WI38 (cell line): ENCODE measurements around the gene CMTM4.
A peak's percentile ranks its signal among the peaks of the same experiment; 100 is the strongest.

Experiments
- H3K4me3 ChIP-seq: 2 replicates; pipeline ENCODE4 v1.5.1; 2011; ENCODE audit warnings: low read depth, mild to moderate bottlenecking, control low read depth, low read length
- CTCF ChIP-seq: IDR thresholded peaks from 2 replicates; pipeline ENCODE4 v1.5.1; 2012; ENCODE audit warnings: low read depth, mild to moderate bottlenecking, control low read depth, low read length

The CMTM4 gene

DNA sequence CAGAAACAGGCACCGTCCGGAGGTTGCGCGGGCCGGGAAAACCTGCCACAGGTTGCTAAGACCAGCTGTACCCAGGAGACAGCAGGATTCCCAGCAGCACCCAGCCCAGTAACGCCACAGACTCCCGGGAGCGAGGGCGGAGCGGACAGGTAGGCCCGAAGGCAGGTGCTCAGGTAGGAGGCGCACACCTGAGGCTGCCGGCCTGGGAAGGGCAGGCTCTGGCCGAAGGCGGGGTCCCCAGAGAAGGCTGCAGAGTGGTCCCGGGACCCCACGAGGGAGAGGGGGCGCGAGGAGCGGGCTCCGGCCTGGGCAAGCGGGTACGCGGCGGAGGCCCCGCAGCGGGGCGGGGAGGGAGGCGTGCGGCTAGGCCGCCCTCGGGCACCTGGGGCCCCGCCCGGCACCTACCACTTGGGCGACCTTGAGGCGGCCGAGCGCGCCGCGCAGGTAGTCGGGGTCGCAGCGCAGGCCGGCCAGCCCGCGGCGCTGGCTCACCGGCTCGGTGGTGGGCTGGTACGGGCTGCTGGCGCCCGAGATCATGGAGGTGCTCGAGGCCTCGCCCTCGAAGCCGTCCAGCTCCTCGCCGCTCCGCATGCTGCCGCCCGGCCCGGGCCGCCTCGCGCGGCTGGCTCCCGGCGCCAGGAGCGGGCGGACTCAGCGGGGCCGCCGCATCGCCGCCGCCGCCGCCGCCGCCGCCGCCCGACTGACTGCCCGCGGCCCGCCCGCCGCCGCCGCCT is 441 bp downstream of the CMTM4 start:
- TF ChIP-seq CTCF, result no peak
- H3K4me3 ChIP-seq, result peak overlapping the region; percentile 66

DNA sequence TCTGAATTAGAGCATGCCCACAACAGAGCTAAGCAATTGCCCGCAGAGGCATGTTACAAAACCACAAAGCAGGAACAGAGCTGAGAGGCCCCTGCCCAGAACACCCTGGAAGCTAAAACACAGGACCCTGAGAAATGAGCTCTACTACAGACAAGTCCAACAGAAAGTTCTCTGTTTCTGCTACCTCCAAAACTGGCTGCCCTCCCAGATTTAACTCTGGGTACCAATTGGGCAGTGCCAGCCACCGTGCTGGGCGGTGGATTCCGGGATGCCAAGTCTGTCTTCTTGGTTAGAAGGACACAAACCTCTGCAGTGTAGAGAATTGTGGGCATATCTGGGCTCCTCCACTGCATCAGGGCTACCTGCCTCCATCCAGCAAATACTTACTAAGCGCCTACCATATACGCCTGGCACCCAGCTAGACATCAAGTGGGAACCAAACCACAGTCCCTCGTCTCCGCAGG is 1.0 kb downstream of the CMTM4 start:
- TF ChIP-seq CTCF, result no peak
- peak overlapping the region; percentile 66 for H3K4me3 ChIP-seq

DNA sequence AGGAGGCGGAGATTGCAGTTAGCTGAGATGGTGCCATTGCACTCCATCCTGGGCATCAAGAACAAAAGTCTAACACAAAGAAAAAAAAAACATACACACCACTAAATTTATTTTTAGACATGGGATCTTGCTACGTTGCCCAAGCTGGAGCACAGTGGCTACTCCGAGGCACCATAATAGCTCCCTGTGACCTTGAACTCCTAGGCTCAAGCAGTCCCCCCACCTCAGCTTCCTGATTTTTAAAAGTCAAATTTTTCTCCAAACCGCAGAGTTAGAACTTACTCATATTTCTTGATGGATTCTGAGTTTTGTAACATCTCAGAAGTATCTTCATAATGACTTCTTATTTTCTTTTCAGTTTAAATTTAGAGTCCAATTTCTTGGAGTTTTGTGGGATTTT is 3.4 kb downstream of the CMTM4 start:
- no peak for TF ChIP-seq CTCF
- H3K4me3 ChIP-seq, result no peak overlapping the region

DNA sequence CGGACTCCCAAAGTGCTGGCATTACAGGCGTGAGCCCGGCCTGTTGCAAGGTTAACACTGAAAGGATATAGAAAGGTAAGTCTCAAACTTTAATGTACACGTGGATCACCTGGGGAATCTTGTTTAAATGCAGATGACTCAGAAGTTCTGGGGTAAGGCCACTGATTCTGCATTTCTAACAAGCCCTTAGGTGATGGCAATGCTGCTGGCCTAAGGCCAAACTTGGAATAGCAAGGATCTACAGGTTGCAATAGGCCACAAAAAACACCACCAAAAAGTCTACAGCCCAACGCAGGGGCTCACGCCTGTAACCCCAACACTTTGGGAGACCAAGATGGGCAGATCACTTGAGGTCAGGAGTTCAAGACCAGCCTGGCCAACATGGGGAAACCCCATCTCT is 4.2 kb downstream of the CMTM4 start:
- TF ChIP-seq CTCF, result no peak

GRCh38 chr16:66691234-66691633 is 5.3 kb downstream of the CMTM4 start:
- no peak for TF ChIP-seq CTCF

More for the DNA sequence above, 4.2 kb downstream of the CMTM4 start:
- no peak overlapping the region for H3K4me3 ChIP-seq

DNA sequence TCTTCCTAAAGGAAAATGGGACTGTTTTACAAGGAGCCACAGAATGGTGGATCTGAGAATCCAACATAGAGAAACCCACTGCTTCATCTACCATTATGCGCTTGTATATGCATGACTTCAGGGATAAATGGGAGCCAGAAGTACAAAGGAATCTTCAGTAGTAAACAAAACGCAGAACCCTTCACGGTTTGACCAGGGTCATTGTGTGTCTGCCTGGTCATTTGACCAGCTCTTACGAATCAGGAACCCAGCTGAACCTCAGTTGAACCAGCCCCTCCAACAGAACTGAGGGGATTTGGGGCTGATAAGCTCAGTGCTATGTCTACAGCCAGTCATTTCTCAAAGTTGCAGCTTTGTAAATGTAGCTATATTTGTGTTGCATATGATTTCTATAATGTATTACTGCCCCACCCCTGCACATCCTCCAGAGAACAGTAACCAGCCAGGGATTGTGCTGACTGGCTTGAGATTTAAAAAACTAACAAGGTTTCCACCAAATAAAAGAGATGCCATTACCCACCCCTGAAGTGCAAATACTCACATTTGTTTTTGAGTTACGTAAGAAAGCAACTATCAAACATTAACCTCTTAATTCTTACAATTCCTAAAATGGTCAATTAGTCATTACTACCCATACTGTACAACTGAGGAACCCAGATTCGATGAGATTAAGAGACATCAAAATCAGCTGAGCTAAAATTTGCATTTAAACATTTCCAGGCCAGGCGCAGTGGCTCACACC is 6.3 kb downstream of the CMTM4 start:
- TF ChIP-seq CTCF, result no peak
- no peak overlapping the region for H3K4me3 ChIP-seq

More at GRCh38 chr16:66691234-66691633, 5.3 kb downstream of the CMTM4 start:
- no peak overlapping the region for H3K4me3 ChIP-seq

DNA sequence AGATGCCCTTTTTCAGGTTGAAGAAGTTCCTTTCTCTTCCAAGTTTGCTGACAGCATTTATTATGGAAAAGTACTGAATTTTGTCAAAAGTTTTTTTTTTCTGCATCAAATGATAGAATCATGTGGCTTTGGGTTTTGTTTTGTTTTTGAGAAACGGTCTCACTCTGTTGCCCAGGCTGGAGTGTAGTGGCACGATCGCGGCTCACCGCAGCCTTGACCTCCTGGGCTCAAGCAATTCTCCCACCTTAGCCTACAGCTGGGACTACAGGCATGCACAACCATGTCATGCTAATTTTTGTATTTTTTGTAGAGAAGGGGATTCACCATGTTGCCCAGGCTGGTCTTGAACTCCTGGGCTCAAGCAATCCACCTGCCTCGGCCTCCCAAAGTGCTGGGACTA is 7.3 kb downstream of the CMTM4 start:
- no peak for TF ChIP-seq CTCF
- no peak overlapping the region for H3K4me3 ChIP-seq
